Measurements from ENCODE around the gene IL22RA1. TPM values are rescaled to one million over a fixed set of nuclear protein-coding genes. Genes with fewer than 3 reads are reported as not detected.

Gene IL22RA1
- total and polyA plus RNA-seq, 2 of the 8 experiments (the other 6 are each of a cell fraction or from before 2014, with no cell fraction given) = 0.17 to 0.32 TPM

DNA sequence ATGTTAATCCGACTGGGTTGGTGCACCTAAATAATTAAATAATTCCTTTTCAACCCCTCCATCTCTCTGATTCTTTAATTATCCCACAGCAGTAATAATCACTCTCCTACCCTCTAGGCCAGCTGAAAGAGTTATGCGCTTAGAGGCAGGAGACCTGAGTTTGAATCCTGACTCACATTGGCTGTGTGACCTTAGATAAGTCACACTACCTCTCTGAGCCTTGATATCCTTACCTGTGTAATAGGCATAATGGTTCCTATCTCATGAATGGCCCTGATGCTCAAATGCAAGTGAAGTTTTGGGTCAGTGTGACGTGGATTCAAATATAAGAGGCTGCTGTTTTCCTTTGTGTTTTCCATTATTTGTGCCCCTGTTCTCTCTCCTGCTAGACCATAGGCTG, 39.1 kb downstream of the IL22RA1 start:
- TF ChIP-seq NRF1 (IDR thresholded peaks at IDR 0.05; ENCODE audit: low read depth, low read length) (no peak), KDM1A (IDR thresholded peaks at IDR 0.05; ENCODE audit: borderline replicate concordance, low read length) (peak; percentile 34; the same call in 1 of the 2 replicates)
- Histone ChIP-seq H3K79me1 (ENCODE audit: low read depth, low read length) (no peaks in the 10 kb centered on the region), H3K36me3 (ENCODE audit: control insufficient read depth in 2 of 4, insufficient read depth in 4 of 4, low read length in 3 of 4) (no peaks in the 10 kb centered on the region), H2BK5ac (ENCODE audit: low read depth, low read length) (no peak overlapping the region), H3K14ac (ENCODE audit: insufficient read length) (no peak overlapping the region), H3K9ac (replicated peaks in 1 of 4; ENCODE audit: extremely low read depth in 1 of 4, low read depth in 3 of 4, low read length in 3 of 4) (no peak overlapping the region), H3K27ac (ENCODE audit: low read depth, low read length) (no peak overlapping the region), H4K8ac (ENCODE audit: extremely low read depth, insufficient read depth, low read length) (no peak overlapping the region), H2BK12ac (ENCODE audit: low read depth, low read length) (no peak overlapping the region), H3K23me2 (ENCODE audit: low read depth, low read length) (no peaks in the 10 kb centered on the region), H3K27me3 (replicated peaks in 1 of 4; ENCODE audit: control insufficient read depth in 3 of 4, extremely low read depth in 1 of 4, insufficient read depth in 3 of 4, low read length in 3 of 4) (no peaks in the 10 kb centered on the region), H3K4ac (replicated peaks; ENCODE audit: insufficient read length, low read depth, low read length) (no peak overlapping the region), H3K9me3 (ENCODE audit: insufficient read depth in 2 of 2, low read depth in 1 of 2, low read length in 1 of 2) (no peaks in the 10 kb centered on the region), H2BK120ac (replicated peaks; ENCODE audit: low read depth, low read length) (no peak overlapping the region), H4K5ac (ENCODE audit: insufficient read length, low read depth, low read length) (no peak overlapping the region), H4K20me1 (replicated peaks in 1 of 2; ENCODE audit: control insufficient read depth in 1 of 2, insufficient read depth in 2 of 2, low read length in 2 of 2) (no peaks in the 10 kb centered on the region), H2AFZ (ENCODE audit: low read length) (no peak overlapping the region), H3K4me3 (ENCODE audit: extremely low read depth in 1 of 4, insufficient read depth in 2 of 4, low read depth in 3 of 4, low read length in 4 of 4) (no peak overlapping the region), H2BK15ac (ENCODE audit: low read length) (no peak overlapping the region), H3K56ac (replicated peaks; ENCODE audit: insufficient read length, low read depth, low read length) (no peak overlapping the region), H3K18ac (ENCODE audit: extremely low read depth, low read length) (no peak overlapping the region), H3K4me1 (replicated peaks in 1 of 4; ENCODE audit: control insufficient read depth in 3 of 4, insufficient read depth in 4 of 4, low read length in 3 of 4) (peaks cover 0 to 5% (median 2%) of the 10 kb centered on the region in 4 experiments; a peak in 3 of 7 replicates), H3K23ac (ENCODE audit: insufficient read length) (no peak overlapping the region), H4K91ac (replicated peaks; ENCODE audit: insufficient read length, low read length) (no peak overlapping the region), H3K79me2 (ENCODE audit: control insufficient read depth in 1 of 2, insufficient read depth in 2 of 2, low read length in 2 of 2) (no peaks in the 10 kb centered on the region), H2BK20ac (ENCODE audit: low read length) (no peak overlapping the region), H3K4me2 (ENCODE audit: insufficient read depth in 1 of 2, low read depth in 2 of 2, low read length in 2 of 2) (no peak overlapping the region), H2AK5ac (ENCODE audit: low read depth, low read length) (no peak overlapping the region)
- WGBS, 2 experiments (ENCODE audit: extremely low coverage in 1 of 2, insufficient coverage in 1 of 2, insufficient read length in 1 of 2, insufficient replicate concordance in 2 of 2, low coverage in 1 of 2, low lambda C conversion rate in 2 of 2, missing lambda C conversion rate in 1 of 2) = 88% methylated on average over 3 of the region's 3 CpGs; no CpG with 5 or more reads in 1 of the 2 experiments
- no peak for FAIRE-seq
- ChIA-PET POLR2A (ENCODE audit: partially characterized antibody) (interaction anchor here (1.1 kb wide), 1 partner anchor 11 kb away, joined by 3 read pairs; no protein-coding TSS in a partner anchor), CTCF (ENCODE audit: partially characterized antibody) (interaction anchor here (1.0 to 2.7 kb wide), 10 partner anchors 8 to 51 kb away, joined by 3 to 10 read pairs (median 4); partner anchors contain the start of gene MYOM3)
- DNase-seq (ENCODE audit: low read depth in 1 of 2, low spot score in 2 of 2) = no peak
